Dermis blood vessel endothelial cell (primary cell): ENCODE measurements around the gene FLRT2. TPM values are rescaled to one million over a fixed set of nuclear protein-coding genes. Genes with fewer than 3 reads are reported as not detected.
A peak's percentile ranks its signal among the peaks of the same experiment; 100 is the strongest.

Experiments used
- DNase-seq: peaks from one replicate; pipeline ENCODE4 v3.0.0; 2010
- total RNA-seq: library from RNA; depleted of rRNA; stranded (reverse); fragments of >200 nt; gene quantifications from 2 replicates; pipeline ENCODE4 v1.2.3, GENCODE V29; 2014

FLRT2 gene
- total RNA-seq, 1 donor from 2014 or later, result 216 TPM

- no peak for DNase-seq
Measured at GRCh38 chr14:85599939-85600338, 70.0 kb downstream of the FLRT2 start.

- DNase-seq, result no peak
Measured at GRCh38 chr14:85601246-85601645, 71.3 kb downstream of the FLRT2 start.

GRCh38 chr14:85601690-85602089 is 71.7 kb downstream of the FLRT2 start:
- DNase-seq, result no peak

- DNase-seq, result no peak
Measured at GRCh38 chr14:85602345-85602744, 72.4 kb downstream of the FLRT2 start.

- DNase-seq, result no peak
Measured at GRCh38 chr14:85604021-85604420, 74.1 kb downstream of the FLRT2 start.

- DNase-seq, result peak; percentile 21
Measured at GRCh38 chr14:85604714-85605113, 74.8 kb downstream of the FLRT2 start.

- DNase-seq, result peak; percentile 45
Measured at GRCh38 chr14:85607651-85608081, 77.7 kb downstream of the FLRT2 start.

GRCh38 chr14:85613496-85613895 is 83.6 kb downstream of the FLRT2 start:
- no peak for DNase-seq

GRCh38 chr14:85616386-85616885 is 86.5 kb downstream of the FLRT2 start:
- no peak for DNase-seq

GRCh38 chr14:85616886-85617285 is 86.9 kb downstream of the FLRT2 start:
- DNase-seq, result no peak

GRCh38 chr14:85617791-85618190 is 87.8 kb downstream of the FLRT2 start:
- DNase-seq, result no peak

GRCh38 chr14:85618390-85618789 is 88.4 kb downstream of the FLRT2 start:
- DNase-seq, result no peak

GRCh38 chr14:85618978-85619377 is 89.0 kb downstream of the FLRT2 start:
- no peak for DNase-seq

- DNase-seq, result no peak
Measured at GRCh38 chr14:85619851-85620250, 89.9 kb downstream of the FLRT2 start.

GRCh38 chr14:85620947-85621346 is 91.0 kb downstream of the FLRT2 start:
- DNase-seq, result no peak

GRCh38 chr14:85622106-85622505 is 92.2 kb downstream of the FLRT2 start:
- no peak for DNase-seq

GRCh38 chr14:85622986-85623685 is 93.2 kb downstream of the FLRT2 start:
- DNase-seq, result no peak

GRCh38 chr14:85625925-85626585 is 96.1 kb downstream of the FLRT2 start:
- DNase-seq, result no peak

GRCh38 chr14:85634205-85634604 is 104.3 kb downstream of the FLRT2 start:
- DNase-seq, result peak; percentile 20

GRCh38 chr14:85644211-85644610 is 114.3 kb downstream of the FLRT2 start:
- no peak for DNase-seq

- no peak for DNase-seq
Measured at GRCh38 chr14:85653029-85653428, 123.1 kb downstream of the FLRT2 start.

- DNase-seq, result no peak
Measured at GRCh38 chr14:85660243-85660922, 130.4 kb downstream of the FLRT2 start.

- DNase-seq, result no peak
Measured at GRCh38 chr14:85662096-85662495, 132.2 kb downstream of the FLRT2 start.

- DNase-seq, result no peak
Measured at GRCh38 chr14:85663256-85663655, 133.3 kb downstream of the FLRT2 start.
